Thyroid gland (tissue), 4 donors: ENCODE measurements around the gene STOML2. TPM values are rescaled to one million over a fixed set of nuclear protein-coding genes. Genes with fewer than 3 reads are reported as not detected.

ENCODE experiments used
- DNase-seq, 2 donors: peaks; one replicate each; pipeline ENCODE4 v3.0.0-alpha.2; 2019
- H3K27ac ChIP-seq, 3 donors: fragments of 200-600 bp; sonication (generic); 1 replicate in 2 of 3; 2 replicates in 1 of 3; pipeline ENCODE4 v1.5.1; 2016 to 2019; ENCODE audit warnings: mild to moderate bottlenecking in 1 of 3, moderate library complexity in 1 of 3
- H3K27me3 ChIP-seq: fragments of 200-600 bp; sonication (generic); one replicate; pipeline ENCODE4 v1.5.1; 2019
- H3K36me3 ChIP-seq, 2 donors: fragments of 200-600 bp; sonication (generic); one replicate each; pipeline ENCODE4 v1.5.1; 2016 to 2019
- H3K4me1 ChIP-seq, 2 donors: fragments of 200-600 bp; sonication (generic); one replicate each; pipeline ENCODE4 v1.5.1; 2017 to 2019
- H3K4me3 ChIP-seq, 3 donors: fragments of 200-600 bp; sonication (generic); replicated peaks in 1 of 3; 1 replicate in 2 of 3; 2 replicates in 1 of 3; pipeline ENCODE4 v1.5.1; 2016; ENCODE audit warnings: mild to moderate bottlenecking in 1 of 3
- H3K9me3 ChIP-seq: fragments of 200-600 bp; sonication (generic); one replicate; pipeline ENCODE4 v1.5.1; 2017
- POLR2A ChIP-seq, 2 donors: fragments of 450-650 bp; IDR thresholded peaks; one replicate each; pipeline ENCODE4 v1.6.1; 2017; ENCODE audit warnings: antibody characterized with exemption in 2 of 2, mild to moderate bottlenecking in 2 of 2, moderate library complexity in 1 of 2
- WGBS, 2 donors: methylation state at CpG; one replicate each; pipeline ENCODE4 v1.1.5; 2017; 5-methylcytosine and 5-hydroxymethylcytosine counted together
- intact Hi-C: fragments of 100-400 bp; cut with DNase I; formaldehyde crosslinking; loops from one replicate; pipeline ENCODE4 v1.15.1; 2023
- total RNA-seq, 4 donors: library from RNA; depleted of rRNA; stranded (reverse); fragments of >200 nt; gene quantifications; one replicate each; pipeline ENCODE4 v1.2.3, GENCODE V29; 2016
- TF ChIP-seq, protein P1 (sequence below), 6 experiments: fragments of 200-600 bp in 3 of 6; fragments of 450-650 bp in 3 of 6; sonication (generic) in 3 of 6; IDR thresholded peaks; one replicate each; pipeline ENCODE4 v1.5.1; 2016 to 2019; ENCODE audit warnings: antibody characterized with exemption in 6 of 6, mild to moderate bottlenecking in 2 of 6, inconsistent platforms in 1 of 6, moderate library complexity in 1 of 6

The STOML2 gene
- total RNA-seq, 4 donors from 2014 or later: 72.5 to 130 (median 99.8) TPM

DNA sequence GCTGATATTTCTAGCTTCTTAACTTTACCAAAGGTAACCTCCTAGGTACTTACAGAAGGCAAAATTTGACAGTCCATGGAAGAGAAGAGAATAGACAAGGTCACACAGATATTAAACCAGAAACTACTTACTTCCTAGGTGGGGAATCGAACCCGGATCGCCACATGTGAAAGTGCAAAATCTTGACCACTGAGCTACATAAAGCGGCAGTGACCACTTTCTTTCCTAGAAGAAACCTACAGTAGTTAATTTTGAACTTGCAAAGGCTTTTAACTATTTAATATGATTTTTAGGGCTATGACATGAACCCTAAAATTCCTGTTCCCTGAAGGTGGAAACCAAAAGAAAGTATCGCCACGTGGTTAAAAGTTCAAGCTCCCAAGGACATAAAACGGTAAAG is 33.1 kb upstream of the STOML2 start:
- H3K4me1 ChIP-seq: no peaks in the 10 kb centered on the region
- no peak overlapping the region for H3K4me3 ChIP-seq
- H3K27me3 ChIP-seq: no peaks in the 10 kb centered on the region
- 87 to 93% methylated on average over 7 of the region's 7 CpGs for WGBS, 2 donors
- intact Hi-C loops: no loop called here
- DNase-seq: no peak
- no peaks in the 10 kb centered on the region for H3K36me3 ChIP-seq
- no peak for TF ChIP-seq POLR2A (IDR thresholded peaks at IDR 0.05)
- TF ChIP-seq, protein P1, sequence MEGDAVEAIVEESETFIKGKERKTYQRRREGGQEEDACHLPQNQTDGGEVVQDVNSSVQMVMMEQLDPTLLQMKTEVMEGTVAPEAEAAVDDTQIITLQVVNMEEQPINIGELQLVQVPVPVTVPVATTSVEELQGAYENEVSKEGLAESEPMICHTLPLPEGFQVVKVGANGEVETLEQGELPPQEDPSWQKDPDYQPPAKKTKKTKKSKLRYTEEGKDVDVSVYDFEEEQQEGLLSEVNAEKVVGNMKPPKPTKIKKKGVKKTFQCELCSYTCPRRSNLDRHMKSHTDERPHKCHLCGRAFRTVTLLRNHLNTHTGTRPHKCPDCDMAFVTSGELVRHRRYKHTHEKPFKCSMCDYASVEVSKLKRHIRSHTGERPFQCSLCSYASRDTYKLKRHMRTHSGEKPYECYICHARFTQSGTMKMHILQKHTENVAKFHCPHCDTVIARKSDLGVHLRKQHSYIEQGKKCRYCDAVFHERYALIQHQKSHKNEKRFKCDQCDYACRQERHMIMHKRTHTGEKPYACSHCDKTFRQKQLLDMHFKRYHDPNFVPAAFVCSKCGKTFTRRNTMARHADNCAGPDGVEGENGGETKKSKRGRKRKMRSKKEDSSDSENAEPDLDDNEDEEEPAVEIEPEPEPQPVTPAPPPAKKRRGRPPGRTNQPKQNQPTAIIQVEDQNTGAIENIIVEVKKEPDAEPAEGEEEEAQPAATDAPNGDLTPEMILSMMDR (IDR thresholded peaks at IDR 0.05): no peak
- H3K9me3 ChIP-seq: no peaks in the 10 kb centered on the region
- no peak overlapping the region for H3K27ac ChIP-seq

DNA sequence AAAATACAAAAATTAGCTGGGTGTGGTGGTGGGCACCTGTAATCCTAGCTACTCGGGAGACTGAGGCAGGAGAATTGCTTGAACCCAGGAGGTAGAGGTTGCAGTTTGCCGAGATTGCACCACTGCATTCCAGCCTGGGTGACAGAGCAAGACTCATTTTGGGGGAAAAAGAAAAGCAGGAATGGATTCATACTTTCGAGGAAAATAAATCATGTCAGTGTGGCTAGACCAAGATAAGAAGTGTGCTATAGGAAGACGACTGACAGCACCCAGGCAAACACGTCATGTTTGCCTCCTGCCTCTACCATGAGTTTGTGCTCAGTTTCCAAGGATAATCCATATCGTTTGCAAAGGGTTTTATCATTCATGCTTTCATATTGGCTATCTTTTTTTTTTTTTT is 32.0 kb upstream of the STOML2 start:
- WGBS, 2 donors: 88 to 89% methylated on average over 6 of the region's 6 CpGs
- no peak overlapping the region for H3K27ac ChIP-seq
- intact Hi-C loops: no loop called here
- H3K36me3 ChIP-seq: no peaks in the 10 kb centered on the region
- no peak for DNase-seq
- H3K4me1 ChIP-seq: no peaks in the 10 kb centered on the region
- TF ChIP-seq, protein P1 (IDR thresholded peaks at IDR 0.05): no peak
- TF ChIP-seq POLR2A (IDR thresholded peaks at IDR 0.05): no peak
- no peaks in the 10 kb centered on the region for H3K9me3 ChIP-seq
- H3K4me3 ChIP-seq: no peak overlapping the region
- H3K27me3 ChIP-seq: no peaks in the 10 kb centered on the region

DNA sequence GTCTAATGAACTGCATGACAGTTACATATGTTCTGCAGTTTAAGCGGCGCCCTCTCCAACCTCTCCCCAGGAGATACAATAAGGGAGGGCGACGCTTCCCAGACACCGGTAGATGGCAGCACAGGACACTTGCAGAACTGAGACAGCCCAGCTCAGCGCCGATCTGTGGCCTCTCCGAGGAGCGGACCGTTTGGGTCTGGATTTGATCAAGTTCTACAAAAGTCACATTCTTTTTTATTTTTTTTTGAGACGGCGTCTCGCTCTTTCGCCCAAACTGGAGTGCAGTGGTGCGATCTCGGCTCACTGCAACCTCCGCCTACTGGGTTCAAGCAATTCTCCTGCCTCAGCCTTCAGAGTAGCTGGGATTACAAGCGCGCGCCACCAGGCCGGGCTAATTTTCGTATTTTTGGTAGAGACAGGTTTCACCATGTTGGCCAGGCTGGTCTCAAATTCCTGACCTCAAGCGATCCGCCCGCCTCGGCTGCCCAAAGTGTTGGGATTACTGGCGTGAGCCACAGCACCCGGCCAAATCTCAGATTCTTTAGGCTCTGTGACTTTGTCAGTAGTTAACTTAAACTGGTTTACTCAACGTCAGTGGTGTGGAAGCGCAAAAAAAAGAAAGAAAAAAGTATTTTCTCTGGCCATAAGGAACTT is 14.1 kb upstream of the STOML2 start:
- intact Hi-C loops: loop anchor here (2.0 to 10.0 kb wide), 3 partner anchors 140 to 438 kb away; no protein-coding TSS in a partner anchor

DNA sequence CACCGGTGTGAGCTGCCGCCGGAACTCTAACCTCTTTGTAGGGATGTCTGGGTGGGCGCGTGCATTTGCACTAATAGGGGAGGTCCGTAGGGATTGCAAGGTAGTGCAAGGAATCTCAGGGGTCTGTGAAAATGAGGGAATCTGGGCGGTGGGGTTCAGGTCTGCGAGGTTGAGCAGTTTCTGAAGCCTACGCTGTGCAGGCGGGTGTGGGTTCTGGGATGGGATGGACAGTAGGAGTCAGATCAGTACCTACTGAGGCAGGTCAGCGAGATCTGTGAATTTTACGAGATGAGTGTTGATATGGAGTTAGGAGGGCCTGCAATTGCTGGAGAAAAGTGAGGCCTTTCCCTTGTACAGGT is 13.6 kb upstream of the STOML2 start:
- Histone ChIP-seq H3K36me3 (no peaks in the 10 kb centered on the region), H3K27me3 (no peaks in the 10 kb centered on the region), H3K27ac (peak overlapping the region; percentile 79 to 92 (median 85)), H3K4me1 (peaks cover 23 to 42% of the 10 kb centered on the region in 2 donors), H3K4me3 (peak overlapping the region in 1 of 3 donors; percentile 42), H3K9me3 (no peaks in the 10 kb centered on the region)
- intact Hi-C loops: loop anchor here (2.0 to 10.0 kb wide), 3 partner anchors 140 to 438 kb away; no protein-coding TSS in a partner anchor
- TF ChIP-seq, protein P1 (IDR thresholded peaks at IDR 0.05): no peak
- no peak for TF ChIP-seq POLR2A (IDR thresholded peaks at IDR 0.05)
- peak in 1 of 2 donors; percentile 9 for DNase-seq
- WGBS, 2 donors: 0 to 1% methylated on average over 11 to 12 of the region's 12 CpGs

More for the DNA sequence above, 14.1 kb upstream of the STOML2 start:
- no peak for TF ChIP-seq POLR2A (IDR thresholded peaks at IDR 0.05)
- TF ChIP-seq, protein P1 (IDR thresholded peaks at IDR 0.05): peak; percentile 82 to 98 (median 93)
- 17 to 18% methylated on average over 30 of the region's 30 CpGs for WGBS, 2 donors
- Histone ChIP-seq H3K9me3 (no peaks in the 10 kb centered on the region), H3K27ac (peak overlapping the region; percentile 20 to 92 (median 85)), H3K4me1 (peaks cover 20 to 38% of the 10 kb centered on the region in 2 donors), H3K4me3 (peak overlapping the region in 1 of 3 donors; percentile 42), H3K36me3 (no peaks in the 10 kb centered on the region), H3K27me3 (no peaks in the 10 kb centered on the region)
- peak; percentile 93 to 95 for DNase-seq
